Activated T-cell treated with anti-CD3 and anti-CD28 coated beads, Interleukin-2, amount 50 U/mL, for 1 hour (primary cell): ENCODE measurements around the gene GPBAR1.

Experiments used
- DNase-seq: peaks from one replicate; pipeline ENCODE4 v3.0.0-alpha.2; 2020

Gene GPBAR1, protein sequence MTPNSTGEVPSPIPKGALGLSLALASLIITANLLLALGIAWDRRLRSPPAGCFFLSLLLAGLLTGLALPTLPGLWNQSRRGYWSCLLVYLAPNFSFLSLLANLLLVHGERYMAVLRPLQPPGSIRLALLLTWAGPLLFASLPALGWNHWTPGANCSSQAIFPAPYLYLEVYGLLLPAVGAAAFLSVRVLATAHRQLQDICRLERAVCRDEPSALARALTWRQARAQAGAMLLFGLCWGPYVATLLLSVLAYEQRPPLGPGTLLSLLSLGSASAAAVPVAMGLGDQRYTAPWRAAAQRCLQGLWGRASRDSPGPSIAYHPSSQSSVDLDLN

DNA sequence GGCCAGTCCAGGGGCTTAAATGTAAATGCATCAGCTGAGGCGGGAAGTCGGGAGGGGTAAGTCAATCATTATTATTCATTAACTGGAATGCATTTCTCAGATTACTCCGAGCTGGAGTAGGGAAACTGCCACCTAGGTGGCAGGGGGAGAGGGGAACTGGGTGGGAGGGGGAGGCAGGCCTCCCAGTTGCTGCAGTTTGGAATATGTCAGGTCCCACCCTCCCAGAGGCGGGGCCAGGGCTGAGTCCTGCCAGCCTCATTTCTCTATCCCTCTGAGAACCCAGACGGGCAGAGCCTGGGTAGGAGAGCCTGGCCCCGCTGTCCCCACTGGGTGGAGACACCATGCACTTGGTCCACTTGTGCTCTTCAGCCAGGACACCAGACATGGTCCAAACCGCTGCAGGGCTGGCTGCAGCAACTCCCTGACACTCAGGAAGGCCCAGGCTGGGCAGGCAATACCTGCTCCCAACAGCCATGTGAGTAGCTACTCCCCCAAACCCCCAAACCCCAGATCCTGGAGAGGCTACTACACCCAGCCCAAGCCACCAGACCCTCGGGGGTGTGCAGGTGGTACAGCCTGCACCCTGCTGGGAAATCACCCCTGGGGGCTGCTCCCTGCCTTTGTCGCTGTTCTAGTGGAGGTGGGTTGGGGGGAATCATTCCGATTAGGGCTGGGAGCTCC, at the start of gene GPBAR1:
GPBAR1 (plus strand) TSS at position 274 of the 681 bp plus-strand sequence. CDS start 1,710 bp downstream, outside the sequence.
- no peak for DNase-seq

DNA sequence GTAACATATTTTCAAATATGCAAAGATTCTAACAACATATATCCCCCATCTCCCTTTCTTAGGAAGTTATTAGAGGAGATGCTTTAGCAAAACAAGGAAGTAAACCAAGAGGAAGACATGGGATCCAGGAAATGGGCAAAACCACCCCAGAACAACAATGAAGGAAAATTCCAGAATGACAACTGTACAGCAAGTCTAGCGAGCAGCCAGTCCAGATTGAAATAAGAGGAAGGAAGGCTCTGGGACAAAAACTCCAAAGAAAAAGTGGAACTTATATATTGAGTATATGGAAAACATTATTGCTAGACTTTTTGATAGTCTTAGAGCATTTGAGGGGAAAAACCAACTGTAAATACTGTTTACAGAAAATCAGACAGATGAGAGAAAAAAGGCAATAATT, 46.7 kb upstream of the GPBAR1 start:
- DNase-seq: no peak

DNA sequence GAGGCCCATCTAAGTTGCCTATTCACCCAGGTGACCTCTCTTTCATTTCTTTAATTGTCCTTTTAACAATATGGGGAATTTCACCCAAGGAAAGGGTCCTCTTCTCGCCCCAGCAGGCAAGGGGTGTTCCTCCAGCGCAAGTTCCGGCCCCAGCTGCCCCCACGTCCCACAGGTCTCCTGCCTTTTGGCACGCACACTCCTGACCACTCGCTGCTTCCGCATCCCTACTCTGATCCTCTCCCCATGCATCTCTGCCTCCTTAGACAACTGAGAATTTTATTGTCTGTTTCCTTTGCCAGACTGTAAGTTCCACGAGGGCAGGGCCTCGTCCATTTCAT, 44.5 kb upstream of the GPBAR1 start:
- DNase-seq: no peak

DNA sequence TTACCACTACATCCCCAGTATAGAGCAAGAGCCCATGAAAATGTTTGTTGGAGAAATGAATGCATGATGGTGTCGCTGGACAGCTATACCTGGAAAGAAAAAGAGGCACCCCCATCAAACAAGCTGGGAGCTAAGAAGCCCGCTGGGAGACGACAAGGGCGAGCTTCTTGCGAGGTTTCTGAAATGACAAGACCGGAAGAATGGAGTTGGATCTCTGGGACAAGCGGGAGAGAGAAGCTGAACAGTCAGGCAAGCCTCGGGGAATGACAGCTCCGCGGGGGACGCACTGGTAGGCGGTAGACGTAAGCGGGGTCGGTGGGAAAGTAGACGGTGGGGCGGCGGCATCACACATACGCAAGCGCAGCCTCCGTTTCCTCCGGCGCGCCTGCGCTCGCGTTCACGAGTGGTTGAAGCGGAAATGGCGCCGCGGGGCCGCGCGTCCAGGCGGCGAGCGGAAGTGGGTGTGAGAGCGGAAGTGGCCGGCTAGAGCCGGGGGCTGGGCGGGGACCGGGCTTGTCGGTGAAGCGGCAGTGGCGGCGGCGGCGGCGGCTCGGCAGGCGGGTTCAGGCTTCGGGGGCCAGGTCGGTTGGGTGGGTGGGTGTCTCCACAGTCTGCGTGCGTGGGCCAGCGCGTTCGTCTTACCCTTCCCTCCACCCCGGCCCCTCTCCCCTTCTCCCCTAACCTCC, 44.0 kb upstream of the GPBAR1 start, which contains the start of gene ARPC2:
ARPC2 (plus strand) TSS at position 516 of the 686 bp plus-strand sequence. CDS start 282 bp downstream, outside the sequence.
- DNase-seq: peak; percentile 97

DNA sequence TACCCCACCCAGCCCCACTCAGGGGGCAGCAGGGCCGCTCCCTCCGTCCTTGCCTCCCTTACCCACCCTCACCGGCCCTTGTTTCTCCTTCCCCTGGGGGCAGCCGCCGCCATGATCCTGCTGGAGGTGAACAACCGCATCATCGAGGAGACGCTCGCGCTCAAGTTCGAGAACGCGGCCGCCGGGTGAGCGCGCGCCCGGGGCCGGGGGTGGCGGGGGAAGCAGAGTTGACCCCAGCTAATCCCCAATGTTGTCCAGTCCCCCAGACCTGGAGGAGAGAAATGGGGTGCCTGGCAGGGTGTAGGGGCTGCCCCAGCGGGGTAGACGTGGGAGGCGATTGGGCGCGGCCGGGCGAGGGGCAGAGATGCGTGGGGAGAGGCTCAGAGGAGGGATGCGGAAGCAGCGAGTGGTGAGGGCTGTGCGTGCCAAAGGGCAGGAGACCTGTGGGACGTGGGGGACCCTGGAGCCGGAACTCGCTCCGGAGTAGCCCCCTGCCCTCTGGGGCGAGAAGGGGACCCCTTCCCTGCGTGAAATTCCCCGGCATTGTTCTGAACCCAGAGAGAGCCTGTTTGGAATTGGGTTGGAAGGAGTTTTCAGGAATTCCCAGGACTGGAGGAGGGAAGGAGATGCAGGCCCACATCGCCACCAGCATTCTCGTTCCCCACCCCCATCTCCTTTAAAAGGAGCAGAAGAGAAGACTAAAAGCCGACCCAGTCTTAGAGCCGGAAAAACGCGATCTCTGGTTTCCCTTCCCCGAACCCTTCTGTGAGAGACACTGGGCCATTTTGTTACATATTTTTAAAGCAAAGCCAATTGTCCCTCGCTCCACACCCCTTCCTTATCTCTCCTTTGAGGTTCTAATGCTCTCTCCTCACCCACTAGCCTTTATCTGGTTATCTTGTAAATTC, 43.2 kb upstream of the GPBAR1 start:
- DNase-seq: peak; percentile 70

DNA sequence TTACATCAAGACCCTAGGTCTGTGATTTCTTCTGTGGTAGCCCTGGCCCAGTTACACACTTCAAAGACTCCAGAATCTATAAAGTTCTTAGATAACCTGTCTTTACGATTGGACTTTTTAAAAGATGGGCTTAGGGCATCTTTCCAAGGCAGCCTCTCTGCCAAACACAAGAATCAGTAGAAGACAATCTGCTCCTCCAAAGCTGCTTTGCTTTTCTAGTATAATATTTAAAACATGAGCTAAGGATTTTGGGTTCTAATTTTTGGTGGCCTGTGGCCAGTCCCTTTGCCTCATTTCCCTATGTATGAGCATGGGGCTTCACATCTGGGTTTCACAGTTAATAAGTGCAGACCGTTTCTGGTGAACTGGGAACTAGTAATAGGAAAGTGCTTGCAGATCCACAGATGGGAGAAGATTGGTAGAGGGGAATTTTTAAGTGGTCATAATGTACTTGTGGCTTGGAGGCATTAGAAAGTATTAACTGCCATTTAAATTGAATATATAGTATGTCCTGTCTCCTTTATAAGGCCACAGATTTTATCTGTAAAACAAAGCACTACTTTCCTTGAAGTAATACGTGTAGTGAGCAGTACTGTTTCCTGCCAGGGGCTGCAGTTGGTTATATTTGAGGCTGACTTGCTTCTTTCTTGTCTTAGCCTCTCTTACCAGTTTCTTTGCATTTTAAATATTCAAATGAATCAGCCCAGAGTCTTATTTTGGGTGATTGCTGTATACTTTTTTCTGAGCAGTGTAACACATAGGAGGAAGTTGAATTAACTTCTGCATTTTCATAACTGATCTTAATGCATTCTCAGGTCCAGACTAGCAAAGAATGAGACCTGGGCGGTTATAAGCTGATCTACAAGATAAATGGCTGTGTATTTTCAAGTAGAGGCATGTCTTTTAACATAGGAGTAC, 42.3 kb upstream of the GPBAR1 start:
- DNase-seq: no peak

DNA sequence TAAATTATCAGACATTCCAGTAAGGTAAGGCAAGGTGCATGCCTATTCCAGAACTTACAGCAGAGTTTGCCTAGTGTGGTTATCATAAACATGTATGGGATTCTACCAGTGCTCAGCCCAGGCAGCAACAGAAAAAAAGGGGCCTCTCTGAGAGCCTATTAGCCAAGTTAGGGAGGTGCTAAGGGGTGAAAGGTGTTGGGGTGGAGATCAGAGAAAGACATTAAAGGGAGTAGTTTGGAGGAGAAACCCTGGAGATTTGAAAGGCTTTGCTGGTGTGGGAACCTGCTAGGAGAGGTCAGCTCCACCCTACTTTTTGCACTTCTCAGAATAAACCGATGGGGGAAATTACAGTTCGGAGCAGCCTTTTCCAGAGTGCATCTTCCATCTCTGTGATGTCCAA, 40.9 kb upstream of the GPBAR1 start:
- DNase-seq: no peak

DNA sequence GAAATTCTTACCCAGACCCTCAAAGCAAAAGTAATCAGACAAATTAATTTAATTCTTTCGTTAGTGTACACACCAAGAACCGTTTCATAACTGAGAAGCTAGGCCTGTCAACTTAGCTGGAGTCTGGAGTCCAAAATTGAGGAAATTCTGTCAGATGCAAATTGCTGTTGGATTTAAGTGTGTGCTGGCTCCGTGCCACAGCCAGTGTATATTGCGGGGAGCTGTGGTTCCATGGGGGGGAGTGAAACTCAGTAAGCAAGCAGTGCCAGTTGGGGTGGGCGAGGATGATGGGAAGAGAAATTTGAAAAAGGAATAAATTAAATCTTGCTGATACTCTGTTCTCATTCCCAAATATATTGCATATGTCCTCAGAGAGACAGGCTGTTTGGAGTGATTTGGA, 39.8 kb upstream of the GPBAR1 start:
- no peak for DNase-seq

DNA sequence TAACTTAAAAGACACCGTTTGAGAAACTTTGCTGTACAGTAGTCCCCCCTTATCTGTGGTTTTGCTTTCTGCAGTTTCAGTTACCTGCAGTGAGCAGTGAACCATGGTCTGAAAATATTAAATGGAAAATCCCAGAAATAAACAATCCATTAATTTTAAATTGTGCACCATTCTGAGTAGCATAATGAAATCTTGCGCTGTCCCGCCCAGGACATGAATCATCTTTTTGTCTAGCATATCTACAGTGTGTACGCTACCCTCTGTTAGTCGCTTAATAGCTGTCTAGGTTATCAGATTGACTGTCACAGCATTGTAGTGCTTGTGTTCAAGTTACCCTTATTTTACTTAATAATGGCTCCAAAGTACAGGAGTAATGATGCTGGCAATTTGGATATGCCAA, 37.8 kb upstream of the GPBAR1 start:
- DNase-seq: no peak

DNA sequence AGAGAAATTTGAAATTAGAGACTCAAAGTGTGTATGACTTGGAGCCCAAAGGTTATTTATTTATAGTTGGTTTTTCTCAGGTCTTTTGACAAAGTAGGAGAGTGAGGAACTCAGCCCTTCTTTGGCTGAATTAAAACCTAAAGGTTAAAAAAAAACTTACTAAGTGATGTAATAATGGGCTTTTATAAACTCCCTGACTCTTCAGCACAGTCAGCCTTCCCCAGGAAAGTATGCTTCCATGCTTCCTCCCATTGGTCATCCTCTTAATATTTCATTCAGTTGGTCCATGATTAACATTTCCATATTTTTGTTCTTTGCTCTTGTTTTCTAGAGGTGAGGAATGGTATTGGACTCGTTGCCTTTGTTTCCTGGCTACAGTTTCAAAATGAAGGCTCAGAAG, 36.6 kb upstream of the GPBAR1 start:
- DNase-seq: no peak

DNA sequence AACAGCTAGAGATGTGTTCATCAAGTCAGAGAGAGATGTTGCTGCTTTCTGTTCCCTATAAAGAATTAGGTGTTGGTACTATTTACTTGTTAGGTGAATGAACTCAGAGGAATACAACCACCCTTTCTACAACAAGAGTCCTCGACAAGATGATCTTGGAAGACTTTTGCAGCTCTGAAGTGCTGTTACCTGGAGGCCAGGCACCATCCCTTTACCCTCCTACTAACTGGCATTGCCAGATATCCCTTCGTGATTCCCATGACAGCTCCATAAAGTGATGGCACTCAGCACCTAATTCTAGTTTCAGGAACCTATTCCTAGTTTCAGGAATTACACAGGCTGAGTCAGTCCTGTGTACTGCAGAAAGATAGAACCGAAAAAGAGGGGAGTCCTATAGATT, 33.9 kb upstream of the GPBAR1 start:
- no peak for DNase-seq

DNA sequence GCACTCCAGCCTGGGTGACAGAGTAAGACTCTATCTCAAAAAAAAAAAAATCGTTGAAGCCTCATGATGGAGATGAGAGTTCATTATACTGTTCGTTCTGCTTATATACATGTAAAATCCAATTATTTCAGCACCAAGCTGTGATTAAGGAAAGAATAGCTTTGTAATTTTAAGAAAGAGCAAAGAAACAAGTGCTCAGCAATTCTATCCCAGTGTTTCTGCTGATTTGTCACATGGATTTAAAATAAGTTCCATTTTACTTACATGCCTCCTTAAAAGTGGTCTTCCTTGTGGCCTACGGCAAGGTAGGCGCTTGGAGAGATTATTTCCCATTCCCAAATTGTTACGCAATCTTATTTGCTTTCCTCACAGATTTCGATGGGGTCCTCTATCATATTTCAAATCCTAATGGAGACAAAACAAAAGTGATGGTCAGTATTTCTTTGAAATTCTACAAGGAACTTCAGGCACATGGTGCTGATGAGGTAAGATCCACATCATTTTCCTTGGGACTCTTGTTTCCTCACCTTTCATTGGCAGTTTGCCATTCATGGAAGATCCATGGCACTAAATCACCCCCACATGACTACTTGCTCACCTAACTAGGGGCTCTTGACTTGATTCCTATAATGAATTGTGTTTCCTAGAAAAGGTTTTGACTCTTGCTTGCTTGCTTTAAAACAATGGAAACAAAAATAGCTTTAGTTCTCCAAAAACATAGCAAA, 32.3 kb upstream of the GPBAR1 start:
- DNase-seq: no peak

DNA sequence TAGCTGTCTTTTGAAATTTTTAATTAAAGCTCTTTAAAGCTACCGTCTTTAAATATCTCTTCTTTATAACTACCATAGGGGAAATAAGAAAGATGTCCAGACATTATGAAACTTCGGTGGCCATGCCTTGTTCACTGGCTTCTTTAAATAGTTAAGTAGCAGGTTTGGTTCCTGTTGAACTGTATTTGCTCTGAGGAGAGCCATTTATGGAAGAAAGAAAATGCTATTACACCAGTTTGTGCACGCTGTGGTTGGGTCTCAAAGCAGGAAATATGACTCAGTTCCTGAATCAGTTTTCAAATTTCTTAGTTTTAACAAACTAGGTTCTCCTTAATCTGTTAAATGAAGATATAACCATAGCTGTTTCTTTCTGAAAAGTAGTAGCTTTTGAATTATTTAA, 31.6 kb upstream of the GPBAR1 start:
- DNase-seq: no peak

DNA sequence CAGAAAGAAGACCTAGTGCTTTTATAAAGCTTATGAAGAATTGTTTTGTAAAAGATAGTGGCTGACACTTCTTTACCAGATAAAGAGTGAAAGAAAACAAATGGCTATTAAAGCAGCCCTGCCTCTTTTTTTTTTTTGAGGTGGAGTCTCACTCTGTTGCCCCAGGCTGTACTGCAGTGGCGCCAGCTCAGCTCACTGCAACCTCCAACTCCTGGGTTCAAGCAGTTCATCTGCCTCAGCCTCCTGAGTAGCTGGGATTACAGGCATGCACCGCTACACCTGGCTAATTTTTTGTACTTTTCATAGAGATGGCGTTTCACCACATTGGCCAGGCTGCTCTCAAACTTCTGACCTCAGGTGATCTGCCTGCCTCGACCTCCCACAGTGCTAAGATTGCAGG, 31.0 kb upstream of the GPBAR1 start:
- no peak for DNase-seq

DNA sequence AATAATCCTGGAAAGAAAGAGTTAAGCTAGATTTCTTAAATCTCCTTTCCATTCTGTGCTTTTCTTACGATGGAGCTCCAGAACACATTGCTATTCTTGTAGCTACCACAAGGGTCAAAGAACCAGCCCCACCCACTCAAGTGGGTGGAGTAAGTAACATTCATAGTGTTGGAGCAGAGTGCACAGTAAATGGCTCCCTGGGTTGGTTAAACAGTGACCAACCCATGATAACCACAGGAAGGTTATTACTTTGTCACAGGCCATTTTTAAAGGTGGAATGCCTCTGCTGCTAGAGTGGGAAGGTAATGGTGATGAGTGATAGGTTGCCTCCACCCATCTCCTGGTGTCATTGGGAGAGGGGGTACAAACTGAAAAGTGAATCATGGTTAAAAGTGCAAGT, 29.9 kb upstream of the GPBAR1 start:
- no peak for DNase-seq

DNA sequence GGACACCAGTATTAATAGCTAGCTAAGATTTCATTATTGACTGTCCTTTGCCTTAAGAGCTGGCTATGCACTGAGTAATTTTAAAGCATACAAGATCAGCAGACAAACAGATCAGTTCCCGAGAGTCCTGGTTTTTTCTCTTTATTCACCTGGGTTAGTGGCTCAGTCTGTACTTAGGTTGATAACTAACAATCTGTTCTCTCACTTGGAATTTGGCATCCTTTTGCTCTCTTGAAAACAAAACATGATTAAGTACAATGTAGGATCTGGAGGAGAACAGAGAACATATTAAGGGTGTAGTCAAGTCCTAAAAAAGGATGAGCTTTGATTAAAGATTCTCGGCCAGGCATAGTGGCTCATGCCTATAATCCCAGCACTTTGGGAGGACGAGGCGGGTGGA, 27.3 kb upstream of the GPBAR1 start:
- no peak for DNase-seq

DNA sequence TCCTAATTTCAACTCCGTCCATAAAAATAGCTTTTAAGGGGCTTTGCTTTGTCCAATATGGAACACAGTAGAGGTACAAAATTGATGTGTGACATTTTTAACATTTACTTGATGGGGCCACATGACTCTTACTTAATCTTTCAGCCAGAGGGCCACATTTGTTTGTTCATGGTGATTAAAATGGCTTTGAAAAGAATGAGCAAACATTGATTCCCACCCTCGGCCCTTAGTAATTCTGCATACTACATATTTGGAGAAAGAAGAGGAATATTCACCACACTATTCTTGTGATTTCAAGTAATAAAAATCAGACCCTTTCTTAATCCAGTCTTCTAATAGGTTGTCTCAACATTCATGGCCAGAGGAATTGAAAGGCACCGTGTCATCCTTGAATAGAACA, 26.3 kb upstream of the GPBAR1 start:
- no peak for DNase-seq

DNA sequence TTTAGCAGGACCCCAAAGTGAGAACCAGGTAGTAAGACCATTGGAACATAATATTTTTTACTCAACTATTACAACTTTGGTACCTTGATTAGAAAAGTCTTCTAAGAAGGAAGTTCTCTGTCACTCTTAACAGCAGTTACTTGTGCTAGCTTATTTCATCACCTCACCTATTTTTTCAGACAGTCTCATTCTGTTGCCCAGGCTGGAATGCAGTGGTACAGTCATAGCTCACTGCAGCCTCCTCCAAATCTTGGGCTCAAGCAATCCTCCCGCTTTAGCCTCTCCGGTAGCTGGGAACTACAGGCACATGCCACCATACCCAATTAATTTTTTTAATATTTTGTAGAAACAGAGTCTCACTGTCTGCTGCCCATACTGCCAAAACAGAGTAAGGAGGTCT, 25.8 kb upstream of the GPBAR1 start:
- DNase-seq: no peak

DNA sequence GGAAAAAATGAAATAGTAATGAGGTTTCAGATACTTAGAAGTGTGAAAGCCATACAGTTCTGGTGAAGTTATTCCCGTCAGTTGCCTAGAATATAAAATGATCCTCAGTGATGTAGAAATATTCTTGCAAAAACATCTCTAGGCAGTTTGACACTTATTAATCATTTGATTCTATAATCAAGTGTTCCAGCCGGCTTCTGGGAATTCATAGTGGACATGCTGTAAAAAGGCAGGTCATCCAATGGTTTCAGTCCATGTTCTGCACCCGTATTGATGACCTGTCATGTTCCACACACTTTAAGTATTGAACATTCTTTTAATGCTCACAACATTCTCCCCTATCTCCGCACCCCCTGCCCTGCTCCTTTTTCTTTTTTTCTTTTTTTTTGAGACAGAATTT, 24.0 kb upstream of the GPBAR1 start:
- no peak for DNase-seq

DNA sequence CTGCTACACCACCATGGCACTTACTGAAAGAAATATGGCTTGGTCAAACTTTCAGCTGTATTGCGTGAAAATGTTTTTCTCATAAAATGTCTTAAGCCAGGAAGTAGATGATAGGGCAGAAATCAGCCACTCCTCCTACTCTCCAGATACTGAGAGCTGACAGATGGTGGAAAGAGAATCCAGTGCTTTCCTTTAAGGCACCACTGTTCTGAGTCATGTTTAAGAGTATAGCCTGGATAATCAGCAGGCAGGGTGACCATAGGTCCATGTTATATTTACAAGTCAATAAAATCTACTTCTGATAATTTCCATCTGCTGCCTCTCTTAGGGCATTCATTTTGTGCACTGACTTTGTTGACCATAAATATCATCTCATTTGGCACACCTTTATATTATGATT, 21.9 kb upstream of the GPBAR1 start:
- no peak for DNase-seq

DNA sequence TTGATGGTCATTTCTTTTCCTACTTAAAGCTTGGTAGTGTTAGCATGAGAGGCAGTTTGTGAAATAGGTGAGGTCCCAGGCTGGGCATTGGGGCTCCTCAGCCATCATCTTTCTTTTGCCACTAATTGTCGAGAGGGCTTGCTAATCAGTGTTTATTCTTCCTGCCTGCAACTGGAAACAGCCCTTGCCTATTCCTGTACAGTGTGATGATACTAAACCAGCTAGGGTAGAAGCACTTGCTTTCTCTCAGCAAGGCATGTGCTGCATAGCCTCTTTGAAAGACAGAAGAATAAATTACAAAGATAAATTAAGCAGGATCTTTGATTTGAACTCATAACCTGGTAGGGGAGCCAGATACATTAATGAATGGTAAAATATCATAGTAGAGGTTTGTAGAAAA, 16.6 kb upstream of the GPBAR1 start:
- no peak for DNase-seq
